PC-3 (cell line): ENCODE measurements around the gene GALR2.

Experiments
- EZH2 ChIP-seq: fragments of 300-600 bp; sonication (generic); IDR thresholded peaks from one replicate; pipeline ENCODE4 v1.6.1; 2017; ENCODE audit warnings: antibody characterized with exemption, mild to moderate bottlenecking, low read length; ENCODE audit not compliant: unreplicated experiment
- EZH2phosphoT487 ChIP-seq: fragments of 300-600 bp; sonication (generic); IDR thresholded peaks from 2 replicates; pipeline ENCODE4 v1.6.1; 2018; ENCODE audit warnings: mild to moderate bottlenecking, antibody characterized with exemption, low read length, borderline replicate concordance
- TF ChIP-seq, protein P1 (sequence below): fragments of 300-600 bp; sonication (generic); conservative IDR thresholded peaks from 2 replicates; pipeline ENCODE4 v1.5.1; 2017; ENCODE audit warnings: antibody characterized with exemption, low read depth, mild to moderate bottlenecking, low read length

DNA sequence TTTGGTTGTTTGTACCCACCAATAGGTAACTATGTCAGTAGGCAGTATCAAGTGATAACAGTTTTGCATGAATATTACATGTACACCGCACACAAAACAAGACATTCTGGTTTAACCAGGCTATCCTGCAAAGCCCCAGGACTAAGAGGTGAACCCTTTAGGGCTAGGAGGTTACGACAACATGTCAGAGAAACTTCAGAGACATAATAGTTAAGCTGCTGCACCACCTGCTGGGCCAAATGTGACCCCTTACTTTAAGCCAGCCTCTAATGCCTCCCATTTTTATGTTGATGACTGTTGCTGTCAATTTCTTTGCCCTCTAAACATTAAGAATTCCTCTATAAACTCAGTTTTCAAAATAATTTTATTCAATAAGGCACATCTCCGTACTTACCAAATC, 17.7 kb upstream of the GALR2 start:
- TF ChIP-seq EZH2 (no peak), EZH2phosphoT487 (no peak)
- TF ChIP-seq, protein P1, sequence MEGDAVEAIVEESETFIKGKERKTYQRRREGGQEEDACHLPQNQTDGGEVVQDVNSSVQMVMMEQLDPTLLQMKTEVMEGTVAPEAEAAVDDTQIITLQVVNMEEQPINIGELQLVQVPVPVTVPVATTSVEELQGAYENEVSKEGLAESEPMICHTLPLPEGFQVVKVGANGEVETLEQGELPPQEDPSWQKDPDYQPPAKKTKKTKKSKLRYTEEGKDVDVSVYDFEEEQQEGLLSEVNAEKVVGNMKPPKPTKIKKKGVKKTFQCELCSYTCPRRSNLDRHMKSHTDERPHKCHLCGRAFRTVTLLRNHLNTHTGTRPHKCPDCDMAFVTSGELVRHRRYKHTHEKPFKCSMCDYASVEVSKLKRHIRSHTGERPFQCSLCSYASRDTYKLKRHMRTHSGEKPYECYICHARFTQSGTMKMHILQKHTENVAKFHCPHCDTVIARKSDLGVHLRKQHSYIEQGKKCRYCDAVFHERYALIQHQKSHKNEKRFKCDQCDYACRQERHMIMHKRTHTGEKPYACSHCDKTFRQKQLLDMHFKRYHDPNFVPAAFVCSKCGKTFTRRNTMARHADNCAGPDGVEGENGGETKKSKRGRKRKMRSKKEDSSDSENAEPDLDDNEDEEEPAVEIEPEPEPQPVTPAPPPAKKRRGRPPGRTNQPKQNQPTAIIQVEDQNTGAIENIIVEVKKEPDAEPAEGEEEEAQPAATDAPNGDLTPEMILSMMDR, result peak; percentile 46; the same call in 1 of the 2 replicates
